Activated CD4-positive, alpha-beta T cell treated with anti-CD3 and anti-CD28 coated beads, Interleukin-2, amount 10 ng/mL, durations not matched to agents 7 days and 5 days (primary cell): ENCODE measurements around the gene HTD2. TPM values are rescaled to one million over a fixed set of nuclear protein-coding genes. Genes with fewer than 3 reads are reported as not detected.
"Not testable (repeated sequence)": the region's sequence is repeated elsewhere in the genome, so short reads cannot be mapped to it uniquely, and the experiment has no call there.

Experiments used
- CTCF ChIA-PET: fragments of 350-600 bp; sonication (Branson Sonifier 250); formaldehyde crosslinking; loops from one replicate; lab custom pipeline; 2021; ENCODE audit warnings: antibody characterized with exemption; lab: Charles Lee
- POLR2A ChIA-PET: fragments of 350-600 bp; sonication (Branson Sonifier 250); formaldehyde crosslinking; loops from one replicate; lab custom pipeline; 2021; ENCODE audit warnings: antibody characterized with exemption; lab: Charles Lee
- DNase-seq: peaks from one replicate; pipeline ENCODE4 v3.0.0-alpha.2; 2020
- H3K27ac Mint-ChIP-seq: one replicate; pipeline ENCODE4 v1.8.0; 2021; ENCODE audit warnings: mild to moderate bottlenecking, moderate library complexity, mixed read lengths
- H3K27me3 Mint-ChIP-seq: one replicate; pipeline ENCODE4 v1.8.0; 2021; ENCODE audit warnings: mixed read lengths
- H3K36me3 Mint-ChIP-seq: one replicate; pipeline ENCODE4 v1.8.0; 2021; ENCODE audit warnings: low read depth, mixed read lengths
- H3K4me1 Mint-ChIP-seq: one replicate; pipeline ENCODE4 v1.8.0; 2021; ENCODE audit warnings: mixed read lengths
- H3K4me3 Mint-ChIP-seq: one replicate; pipeline ENCODE4 v1.8.0; 2021; ENCODE audit warnings: mild to moderate bottlenecking, moderate library complexity, mixed read lengths
- H3K9me3 Mint-ChIP-seq: one replicate; pipeline ENCODE4 v1.8.0; 2021; ENCODE audit warnings: mixed read lengths
- total RNA-seq, 2 experiments: library from RNA; stranded (reverse); gene quantifications; one replicate each; pipeline ENCODE4 v1.2.3, GENCODE V29; 2021

Gene HTD2
- total RNA-seq, 2 experiments from 2014 or later = 6.2 to 7.0 TPM

- POLR2A ChIA-PET = interaction anchor here (0.7 to 0.8 kb wide), 2 partner anchors 23 to 1365 kb away, joined by 3 to 8 read pairs; no protein-coding TSS in a partner anchor
- Mint-ChIP-seq H3K36me3 (peaks cover 21% of the 10 kb centered on the region), H3K9me3 (no peaks in the 10 kb centered on the region), H3K27me3 (no peaks in the 10 kb centered on the region), H3K4me3 (no peak overlapping the region), H3K27ac (no peak overlapping the region), H3K4me1 (peaks cover 48% of the 10 kb centered on the region)
- DNase-seq = no peak
- CTCF ChIA-PET = interaction anchor here (1.0 to 5.6 kb wide), 7 partner anchors 10 to 84 kb away, joined by 3 to 24 read pairs (median 4); partner anchors contain the start of genes HTD2 and RPP14
Observed at GRCh38 chr3:58336135-58336882, 30.0 kb downstream of the HTD2 start.

DNA sequence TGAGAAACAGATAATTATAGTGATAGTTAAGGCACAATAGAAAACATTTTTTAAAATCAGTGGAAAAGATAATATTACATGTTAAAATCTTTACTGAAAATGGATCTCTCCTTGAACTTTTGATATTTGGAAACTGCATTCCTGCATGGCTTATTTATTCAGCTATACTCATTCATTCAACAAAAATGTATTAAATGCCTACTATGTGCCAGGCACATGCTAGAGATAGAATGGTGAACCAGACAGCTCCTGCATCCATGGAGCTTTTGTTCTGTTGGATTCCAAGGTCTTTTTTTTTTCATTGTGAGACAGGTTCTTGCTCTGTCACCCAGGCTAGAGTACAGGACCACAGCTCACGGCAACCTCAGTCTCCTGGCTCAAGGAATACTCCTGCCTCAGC is 30.9 kb downstream of the HTD2 start:
- ChIA-PET POLR2A (interaction anchor here (0.7 kb wide), 1 partner anchor 1366 kb away, joined by 8 read pairs; no protein-coding TSS in a partner anchor), CTCF (interaction anchor here (0.7 to 5.6 kb wide), 8 partner anchors 10 to 154 kb away, joined by 3 to 24 read pairs (median 6); partner anchors contain the start of genes HTD2, KCTD6 and RPP14)
- no peak for DNase-seq
- Mint-ChIP-seq H3K4me1 (peaks cover 43% of the 10 kb centered on the region), H3K27ac (no peak overlapping the region), H3K36me3 (peaks cover 24% of the 10 kb centered on the region), H3K9me3 (no peaks in the 10 kb centered on the region), H3K27me3 (no peaks in the 10 kb centered on the region), H3K4me3 (no peak overlapping the region)

DNA sequence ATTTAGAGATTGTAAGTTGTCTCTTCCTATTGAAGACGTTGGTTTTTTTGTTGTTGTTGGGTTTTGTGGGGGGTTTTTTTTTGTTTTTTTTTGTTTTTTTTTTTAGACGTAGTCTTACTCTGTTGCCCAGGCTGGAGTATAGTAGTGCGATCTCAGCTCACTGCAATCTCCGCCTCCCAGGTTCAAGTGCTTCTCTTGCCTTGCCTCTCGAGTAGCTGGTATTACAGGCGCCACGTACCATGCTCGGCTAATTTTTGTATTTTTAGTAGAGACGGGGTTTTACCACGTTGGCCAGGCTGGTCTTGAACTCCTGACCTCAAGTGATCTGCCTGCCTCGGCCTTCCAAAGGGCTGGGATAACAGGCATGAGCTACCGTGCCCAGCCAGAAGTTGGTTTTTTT is 32.8 kb downstream of the HTD2 start:
- H3K27ac Mint-ChIP-seq, DNase-seq, POLR2A ChIA-PET, H3K4me3 Mint-ChIP-seq, H3K9me3 Mint-ChIP-seq, H3K27me3 Mint-ChIP-seq: not testable (repeated sequence)
- H3K4me1 Mint-ChIP-seq = peaks cover 31% of the 10 kb centered on the region
- CTCF ChIA-PET = interaction anchor here (0.6 to 2.3 kb wide), 6 partner anchors 13 to 979 kb away, joined by 3 to 7 read pairs (median 3); partner anchors contain the start of gene KCTD6
- peaks cover 27% of the 10 kb centered on the region for H3K36me3 Mint-ChIP-seq

DNA sequence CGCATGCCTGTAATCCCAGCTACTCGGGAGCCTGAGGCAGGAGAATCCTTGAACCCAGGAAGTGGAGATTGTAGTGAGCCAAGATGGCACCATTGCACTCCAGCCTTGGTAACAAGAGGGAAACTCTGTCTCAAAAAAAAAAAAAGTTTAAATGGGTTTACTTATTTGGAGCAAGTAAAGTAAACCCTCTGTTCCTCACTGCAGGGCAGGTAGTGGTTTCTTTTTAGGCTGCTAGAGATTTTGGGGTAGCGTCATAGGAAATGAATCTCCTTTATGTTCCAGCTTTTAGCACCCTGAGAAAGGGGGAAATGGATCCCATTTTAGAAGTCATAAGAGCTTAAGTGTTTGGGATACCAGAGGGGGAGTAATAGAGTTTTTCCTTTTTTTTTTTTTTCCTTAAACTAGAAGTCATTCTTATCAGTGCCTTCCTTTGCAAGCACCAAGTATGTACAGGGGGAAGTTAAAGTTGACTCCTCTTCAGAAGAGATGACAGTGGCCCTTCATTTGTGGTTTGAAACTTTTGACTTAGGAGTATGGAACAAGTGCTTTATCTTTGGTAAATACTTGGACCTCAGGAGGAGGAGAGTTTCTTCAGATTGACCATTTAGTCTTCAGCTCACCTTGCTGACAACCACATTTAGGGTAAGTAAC is 34.4 kb downstream of the HTD2 start:
- ChIA-PET POLR2A (no interaction called here), CTCF (interaction anchor here (0.6 to 1.2 kb wide), 4 partner anchors 17 to 151 kb away, joined by 3 read pairs; partner anchors contain the start of gene KCTD6)
- H3K4me3 Mint-ChIP-seq = no peak overlapping the region
- no peaks in the 10 kb centered on the region for H3K27me3 Mint-ChIP-seq
- no peaks in the 10 kb centered on the region for H3K9me3 Mint-ChIP-seq
- peaks cover 27% of the 10 kb centered on the region for H3K36me3 Mint-ChIP-seq
- no peak for DNase-seq
- H3K4me1 Mint-ChIP-seq = peaks cover 20% of the 10 kb centered on the region
- H3K27ac Mint-ChIP-seq = peak overlapping the region; percentile 25

DNA sequence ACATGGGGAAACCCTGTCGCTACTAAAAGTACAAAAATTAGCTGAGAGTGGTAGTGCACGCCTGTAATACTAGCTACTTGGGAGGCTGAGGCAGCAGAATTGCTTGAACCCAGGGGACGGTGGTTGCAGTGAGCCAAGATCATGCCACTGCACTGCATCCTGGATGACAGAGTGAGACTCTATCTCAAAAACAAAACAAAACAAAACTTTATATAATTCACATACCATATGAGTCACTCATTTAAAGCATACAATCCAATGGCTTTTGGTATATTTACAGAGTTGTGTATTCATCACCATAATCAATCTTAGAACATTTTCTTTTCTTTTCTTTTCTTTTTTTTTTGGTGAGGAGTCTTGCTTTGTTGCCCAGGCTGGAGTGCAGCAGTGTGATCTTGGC is 35.1 kb downstream of the HTD2 start:
- DNase-seq = no peak
- Mint-ChIP-seq H3K27me3 (no peaks in the 10 kb centered on the region), H3K4me3 (no peak overlapping the region), H3K27ac (peak overlapping the region; percentile 25), H3K36me3 (peaks cover 29% of the 10 kb centered on the region), H3K9me3 (no peaks in the 10 kb centered on the region), H3K4me1 (peaks cover 21% of the 10 kb centered on the region)
- ChIA-PET POLR2A (no interaction called here), CTCF (interaction anchor here (0.6 kb wide), 2 partner anchors 61 to 72 kb away, joined by 3 read pairs; no protein-coding TSS in a partner anchor)

- Mint-ChIP-seq H3K27ac (no peak overlapping the region), H3K9me3 (peaks cover 2% of the 10 kb centered on the region), H3K4me3 (no peak overlapping the region)
Observed at GRCh38 chr3:58342676-58343075, 36.4 kb downstream of the HTD2 start.

GRCh38 chr3:58345457-58345856 is 39.1 kb downstream of the HTD2 start:
- no peaks in the 10 kb centered on the region for H3K27me3 Mint-ChIP-seq
- ChIA-PET CTCF (no interaction called here), POLR2A (no interaction called here)
- H3K9me3 Mint-ChIP-seq = peaks cover 5% of the 10 kb centered on the region
- H3K36me3 Mint-ChIP-seq = peaks cover 42% of the 10 kb centered on the region
- no peak for DNase-seq
- no peak overlapping the region for H3K27ac Mint-ChIP-seq
- H3K4me1 Mint-ChIP-seq = peaks cover 47% of the 10 kb centered on the region
- H3K4me3 Mint-ChIP-seq = no peak overlapping the region

More at GRCh38 chr3:58342676-58343075, 36.4 kb downstream of the HTD2 start:
- CTCF ChIA-PET = no interaction called here
- H3K27me3 Mint-ChIP-seq = no peaks in the 10 kb centered on the region
- no peak for DNase-seq
- POLR2A ChIA-PET = no interaction called here
- peaks cover 33% of the 10 kb centered on the region for H3K36me3 Mint-ChIP-seq
- peaks cover 27% of the 10 kb centered on the region for H3K4me1 Mint-ChIP-seq

DNA sequence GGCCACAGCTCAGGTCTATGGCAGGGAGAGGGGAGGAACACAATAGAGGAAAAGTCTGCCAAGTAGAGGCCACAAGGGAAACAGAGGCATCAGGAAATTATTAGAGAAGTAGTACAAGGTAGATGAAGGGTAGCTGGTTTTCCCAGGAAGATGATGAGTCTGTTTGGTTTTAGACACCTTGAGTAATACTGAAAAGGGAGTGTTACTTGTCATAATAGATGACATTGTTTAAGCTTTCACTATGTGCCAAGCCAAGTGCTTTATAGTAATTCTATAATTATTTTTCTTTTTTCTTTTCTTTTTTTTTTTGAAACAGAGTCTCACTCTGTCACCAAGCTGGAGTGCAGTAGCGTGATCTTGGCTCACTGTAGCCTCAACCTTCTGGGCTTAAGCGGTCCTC is 40.0 kb downstream of the HTD2 start:
- H3K27ac Mint-ChIP-seq = peak overlapping the region; percentile 2
- H3K36me3 Mint-ChIP-seq = peaks cover 35% of the 10 kb centered on the region
- no peak for DNase-seq
- CTCF ChIA-PET = interaction anchor here (0.6 to 1.8 kb wide), 3 partner anchors 9 to 1512 kb away, joined by 3 to 7 read pairs (median 3); no protein-coding TSS in a partner anchor
- no peak overlapping the region for H3K4me3 Mint-ChIP-seq
- peaks cover 49% of the 10 kb centered on the region for H3K4me1 Mint-ChIP-seq
- H3K27me3 Mint-ChIP-seq = no peaks in the 10 kb centered on the region
- POLR2A ChIA-PET = no interaction called here
- peaks cover 5% of the 10 kb centered on the region for H3K9me3 Mint-ChIP-seq

DNA sequence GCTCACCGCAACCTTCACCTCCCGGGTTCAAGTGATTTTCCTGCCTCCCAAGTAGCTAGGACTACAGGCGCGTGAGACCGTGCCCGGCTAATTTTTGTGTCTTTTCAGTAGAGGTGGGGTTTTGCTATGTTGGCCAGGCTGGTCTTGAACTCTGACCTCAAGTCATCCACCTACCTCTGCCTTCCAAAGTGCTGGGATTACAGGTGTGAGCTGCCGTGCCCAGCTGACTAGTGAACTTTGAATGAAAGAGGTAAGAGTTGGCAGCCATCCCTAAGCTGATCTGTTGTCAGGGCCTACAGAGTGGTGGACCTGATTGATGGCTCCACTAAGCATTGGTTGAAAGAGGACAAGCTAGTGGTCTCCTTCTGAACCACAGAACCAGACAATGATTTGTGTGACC is 41.7 kb downstream of the HTD2 start:
- no peak overlapping the region for H3K4me3 Mint-ChIP-seq
- H3K27me3 Mint-ChIP-seq = no peaks in the 10 kb centered on the region

GRCh38 chr3:58349792-58350626 is 43.7 kb downstream of the HTD2 start:
- H3K36me3 Mint-ChIP-seq = peaks cover 33% of the 10 kb centered on the region
- POLR2A ChIA-PET = interaction anchor here (1.4 kb wide), 1 partner anchor 15 kb away, joined by 7 read pairs; no protein-coding TSS in a partner anchor
- no peaks in the 10 kb centered on the region for H3K27me3 Mint-ChIP-seq
- peak overlapping the region; percentile 21 for H3K4me3 Mint-ChIP-seq
- H3K27ac Mint-ChIP-seq = peak overlapping the region; percentile 73
- H3K4me1 Mint-ChIP-seq = peaks cover 80% of the 10 kb centered on the region
- H3K9me3 Mint-ChIP-seq = peaks cover 5% of the 10 kb centered on the region
- CTCF ChIA-PET = interaction anchor here (0.9 to 3.1 kb wide), 9 partner anchors 13 to 139 kb away, joined by 3 to 14 read pairs (median 5); partner anchors contain the start of genes HTD2 and RPP14
- DNase-seq = peak; percentile 16

More for the DNA sequence above, 41.7 kb downstream of the HTD2 start:
- peaks cover 5% of the 10 kb centered on the region for H3K9me3 Mint-ChIP-seq
- ChIA-PET POLR2A (no interaction called here), CTCF (interaction anchor here (0.9 to 1.8 kb wide), 5 partner anchors 9 to 123 kb away, joined by 3 to 7 read pairs (median 4); no protein-coding TSS in a partner anchor)
- peaks cover 36% of the 10 kb centered on the region for H3K36me3 Mint-ChIP-seq
- DNase-seq = no peak
- H3K27ac Mint-ChIP-seq = no peak overlapping the region
- H3K4me1 Mint-ChIP-seq = peaks cover 64% of the 10 kb centered on the region

DNA sequence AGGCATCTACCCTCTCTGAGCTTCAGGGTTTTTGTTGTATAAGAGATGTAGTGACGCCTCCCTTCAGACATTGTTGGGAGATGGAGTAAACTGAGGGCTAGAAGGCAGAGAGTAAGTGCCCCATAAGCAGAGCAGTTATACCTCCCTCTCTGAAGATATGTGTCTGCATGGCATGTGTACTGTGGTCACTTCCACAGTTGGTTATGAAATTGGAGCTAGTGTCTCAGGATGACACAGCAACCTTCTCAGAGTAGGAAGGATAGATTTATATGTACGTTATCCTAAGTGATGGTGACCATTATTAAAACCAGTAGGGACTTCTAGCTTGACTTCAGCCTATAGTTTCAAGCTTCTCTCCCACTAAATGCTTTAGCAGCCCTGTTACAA is 44.3 kb downstream of the HTD2 start:
- Mint-ChIP-seq H3K4me3 (no peak overlapping the region), H3K36me3 (peaks cover 33% of the 10 kb centered on the region)

GRCh38 chr3:58351920-58352319 is 45.6 kb downstream of the HTD2 start:
- no peak overlapping the region for H3K4me3 Mint-ChIP-seq
- peaks cover 28% of the 10 kb centered on the region for H3K36me3 Mint-ChIP-seq
- CTCF ChIA-PET = interaction anchor here (0.9 to 3.1 kb wide), 8 partner anchors 9 to 140 kb away, joined by 3 to 14 read pairs (median 4); partner anchors contain the start of gene KCTD6
- no peak for DNase-seq
- peaks cover 87% of the 10 kb centered on the region for H3K4me1 Mint-ChIP-seq
- H3K9me3 Mint-ChIP-seq = peaks cover 5% of the 10 kb centered on the region
- H3K27me3 Mint-ChIP-seq = no peaks in the 10 kb centered on the region
- H3K27ac Mint-ChIP-seq = peak overlapping the region; percentile 74
- POLR2A ChIA-PET = no interaction called here

More for the DNA sequence above, 44.3 kb downstream of the HTD2 start:
- ChIA-PET CTCF (interaction anchor here (0.9 to 3.1 kb wide), 6 partner anchors 17 to 139 kb away, joined by 3 to 14 read pairs (median 3); partner anchors contain the start of genes HTD2 and RPP14), POLR2A (no interaction called here)
- H3K27me3 Mint-ChIP-seq = no peaks in the 10 kb centered on the region
- peaks cover 86% of the 10 kb centered on the region for H3K4me1 Mint-ChIP-seq
- H3K27ac Mint-ChIP-seq = peak overlapping the region; percentile 73
- no peak for DNase-seq
- peaks cover 5% of the 10 kb centered on the region for H3K9me3 Mint-ChIP-seq
